LoVo (cell line): Measurements from ENCODE around the gene POLQ.
"Not testable (repeated sequence)": the region's sequence is repeated elsewhere in the genome, so short reads cannot be mapped to it uniquely, and the experiment has no call there.

ENCODE experiments used
- DNase-seq: peaks from one replicate; pipeline ENCODE4 v3.0.0-alpha.2; 2016; ENCODE audit warnings: low spot score

Gene POLQ

DNA sequence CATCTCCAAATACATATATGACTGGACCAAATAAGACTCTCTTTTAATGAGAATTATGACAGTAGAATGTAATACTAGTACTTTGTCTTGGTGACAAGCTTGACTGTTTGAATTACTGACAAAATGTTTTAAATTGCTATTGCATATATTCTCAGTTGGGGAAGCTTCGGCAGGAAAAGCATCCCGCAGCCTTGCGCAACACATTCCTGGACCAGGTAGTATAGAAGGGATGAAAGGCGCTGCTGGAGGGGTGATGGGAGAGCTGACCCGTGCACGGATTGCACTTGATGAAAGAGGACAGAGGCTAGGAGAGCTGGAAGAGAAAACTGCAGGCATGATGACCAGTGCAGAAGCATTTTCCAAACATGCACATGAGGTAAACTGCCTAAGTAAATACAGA, 127.6 kb downstream of the POLQ start:
- DNase-seq: no peak

DNA sequence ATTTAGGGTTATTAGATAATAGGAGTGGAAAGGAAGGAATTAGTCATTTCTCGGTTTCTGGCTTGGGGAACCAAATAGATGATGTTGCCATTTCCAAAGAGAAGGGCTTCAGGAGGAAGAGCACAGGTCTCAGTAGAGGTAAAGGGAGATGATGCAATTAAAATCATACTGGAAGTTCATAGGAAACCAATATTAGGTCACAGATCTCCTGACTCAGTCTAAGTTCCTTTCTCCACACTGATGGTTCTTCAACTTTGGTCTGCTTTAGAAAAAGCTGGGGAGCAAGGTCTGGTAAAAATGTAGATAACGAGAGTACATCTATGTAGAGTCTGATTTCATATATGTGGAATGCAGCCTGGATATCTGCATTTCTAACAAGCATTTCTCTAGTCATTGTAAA, 130.9 kb downstream of the POLQ start:
- DNase-seq: no peak

GRCh38 chr3:121411523-121411922, 134.3 kb downstream of the POLQ start:
- no peak for DNase-seq

DNA sequence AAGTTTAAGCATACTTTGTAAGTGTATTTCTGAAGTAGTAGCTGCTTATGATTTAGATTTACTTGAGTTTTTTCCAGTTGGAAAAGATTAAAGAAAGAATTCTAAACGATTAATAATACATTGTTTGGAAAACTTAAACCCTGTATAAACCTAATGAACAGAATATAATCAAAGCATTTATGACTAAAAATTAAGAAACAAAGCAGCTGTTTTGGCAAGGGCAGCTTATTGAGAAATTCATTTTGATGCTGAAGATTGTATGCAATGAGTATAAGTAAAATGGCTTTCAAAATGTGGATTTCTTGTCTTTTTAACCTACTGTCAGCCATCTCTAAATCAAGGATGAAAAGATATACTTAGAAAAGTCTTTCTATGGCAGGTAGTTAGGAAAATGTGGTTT, 140.2 kb downstream of the POLQ start:
- DNase-seq: no peak

- no peak for DNase-seq
These were observed 146.0 kb downstream of the POLQ start for GRCh38 chr3:121399820-121400219.

DNA sequence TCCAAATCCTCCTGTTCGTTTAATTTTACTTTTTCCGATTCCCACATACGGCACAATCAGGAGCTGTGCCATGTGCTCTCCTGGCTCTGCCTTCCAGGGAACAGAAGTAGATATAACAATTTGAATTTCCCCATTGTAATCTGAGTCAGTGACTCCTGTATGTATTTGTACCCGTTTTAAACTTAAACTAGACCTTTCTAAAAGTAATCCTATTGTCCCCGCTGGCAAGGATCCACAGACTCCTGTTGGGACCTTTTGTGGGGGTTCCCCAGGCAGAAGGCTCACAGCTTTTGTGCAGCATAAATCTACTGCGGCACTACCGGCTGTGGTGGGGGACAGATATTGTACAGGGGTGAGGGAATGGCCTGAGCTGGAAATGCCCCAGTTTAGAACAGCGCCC, 147.7 kb downstream of the POLQ start:
- DNase-seq: not testable (repeated sequence)

- not testable (repeated sequence) for DNase-seq
These were observed 149.8 kb downstream of the POLQ start for GRCh38 chr3:121395967-121396366.

GRCh38 chr3:121388308-121388707, 157.5 kb downstream of the POLQ start:
- DNase-seq: not testable (repeated sequence)
